Tibial nerve (tissue), 4 donors: ENCODE results near the gene FAM149B1.

Source experiments
- CTCF ChIP-seq, 5 experiments: fragments of 200-600 bp in 3 of 5; fragments of 450-650 bp in 2 of 5; sonication (generic) in 3 of 5; IDR thresholded peaks; one replicate each; pipeline ENCODE4 v1.5.1; 2016 to 2019; ENCODE audit warnings: antibody characterized with exemption in 5 of 5, mild to moderate bottlenecking in 3 of 5, moderate library complexity in 2 of 5
- EP300 ChIP-seq, 2 donors: sonication (generic); formaldehyde crosslinking; IDR thresholded peaks; one replicate each; pipeline ENCODE4 v1.6.1; 2017; ENCODE audit warnings: antibody characterized with exemption in 2 of 2, mild to moderate bottlenecking in 1 of 2
- POLR2A ChIP-seq, 2 donors: fragments of 450-650 bp; IDR thresholded peaks; one replicate each; pipeline ENCODE4 v1.6.1; 2017; ENCODE audit warnings: antibody characterized with exemption in 2 of 2, mild to moderate bottlenecking in 2 of 2, moderate library complexity in 2 of 2

GRCh38 chr10:73287441-73287840, 119.5 kb downstream of the FAM149B1 start:
- TF ChIP-seq CTCF (IDR thresholded peaks at IDR 0.05) (no peak), POLR2A (IDR thresholded peaks at IDR 0.05) (no peak), EP300 (IDR thresholded peaks at IDR 0.05) (no peak)
